Prostate gland (tissue), 2 donors: ENCODE measurements around the gene REM2. TPM values are rescaled to one million over a fixed set of nuclear protein-coding genes. Genes with fewer than 3 reads are reported as not detected.

Experiments used
- DNase-seq: peaks from one replicate; pipeline ENCODE4 v3.0.0-alpha.2; 2019; ENCODE audit warnings: low spot score
- H3K27ac ChIP-seq, 2 donors: fragments of 200-600 bp; sonication (generic); 2 replicates each; pipeline ENCODE4 v1.5.1; 2017 to 2019
- H3K27me3 ChIP-seq: fragments of 200-600 bp; sonication (generic); replicated peaks from 2 replicates; pipeline ENCODE4 v1.5.1; 2019; ENCODE audit not compliant: insufficient read depth
- H3K36me3 ChIP-seq, 2 donors: fragments of 200-600 bp; sonication (generic); 1 replicate in 1 of 2; 2 replicates in 1 of 2; pipeline versions ENCODE4 v1.5.1 to v1.8.1; 2017 to 2019
- H3K4me1 ChIP-seq: fragments of 200-600 bp; sonication (generic); replicated peaks from 2 replicates; pipeline ENCODE4 v1.5.1; 2019
- H3K4me3 ChIP-seq, 2 donors: fragments of 200-600 bp; sonication (generic); 2 replicates each; pipeline ENCODE4 v1.5.1; 2017 to 2019
- H3K9me3 ChIP-seq: fragments of 200-600 bp; sonication (generic); 2 replicates; pipeline ENCODE4 v1.5.1; 2017
- POLR2A ChIP-seq: fragments of 450-650 bp; IDR thresholded peaks from one replicate; pipeline ENCODE4 v1.6.1; 2016; ENCODE audit warnings: antibody characterized with exemption, mild to moderate bottlenecking
- POLR2AphosphoS5 ChIP-seq: sonication (generic); formaldehyde crosslinking; IDR thresholded peaks from one replicate; pipeline ENCODE4 v1.6.1; 2017; ENCODE audit warnings: antibody characterized with exemption
- WGBS: methylation state at CpG from one replicate; pipeline ENCODE4 v1.1.5; 2018; 5-methylcytosine and 5-hydroxymethylcytosine counted together
- intact Hi-C: fragments of 100-400 bp; cut with DNase I; formaldehyde crosslinking; loops from one replicate; pipeline ENCODE4 v1.14.2; 2022
- total RNA-seq, 2 donors: library from RNA; depleted of rRNA; stranded (reverse); fragments of >200 nt; gene quantifications; one replicate each; pipeline ENCODE4 v1.1.0, GENCODE V29; 2016
- TF ChIP-seq, protein P1 (sequence below), 4 experiments: fragments of 200-600 bp in 2 of 4; fragments of 450-650 bp in 2 of 4; sonication (generic) in 2 of 4; IDR thresholded peaks; 1 replicate in 3 of 4; 2 replicates in 1 of 4; pipeline ENCODE4 v1.5.1; 2016 to 2019; ENCODE audit warnings: antibody characterized with exemption in 4 of 4, mild to moderate bottlenecking in 2 of 4, moderate library complexity in 2 of 4

REM2 gene
- total RNA-seq, 2 donors from 2014 or later: 0.62 to 1.0 TPM

DNA sequence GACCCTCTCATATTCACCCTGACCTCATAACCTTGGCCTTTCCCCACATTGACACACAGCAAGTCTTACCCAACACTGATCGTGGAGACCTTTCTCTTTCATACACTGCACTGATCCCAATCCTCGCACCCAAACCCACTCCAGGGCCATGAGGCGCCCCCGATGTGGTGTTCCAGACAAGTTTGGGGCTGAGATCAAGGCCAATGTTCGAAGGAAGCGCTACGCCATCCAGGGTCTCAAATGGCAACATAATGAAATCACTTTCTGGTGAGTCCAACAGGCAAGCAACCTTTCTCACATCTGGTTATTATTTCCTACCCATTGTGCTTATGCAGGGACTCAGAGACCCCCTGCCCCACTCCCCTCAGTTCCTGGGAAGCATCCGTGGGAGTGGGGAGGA is 41.3 kb upstream of the REM2 start:
- Histone ChIP-seq H3K4me3 (no peak overlapping the region), H3K9me3 (no peaks in the 10 kb centered on the region), H3K27me3 (no peaks in the 10 kb centered on the region), H3K36me3 (peaks cover 16 to 31% of the 10 kb centered on the region in 2 donors), H3K4me1 (no peaks in the 10 kb centered on the region), H3K27ac (no peak overlapping the region)
- WGBS: 92% methylated on average over 8 of the region's 8 CpGs
- TF ChIP-seq, protein P1, sequence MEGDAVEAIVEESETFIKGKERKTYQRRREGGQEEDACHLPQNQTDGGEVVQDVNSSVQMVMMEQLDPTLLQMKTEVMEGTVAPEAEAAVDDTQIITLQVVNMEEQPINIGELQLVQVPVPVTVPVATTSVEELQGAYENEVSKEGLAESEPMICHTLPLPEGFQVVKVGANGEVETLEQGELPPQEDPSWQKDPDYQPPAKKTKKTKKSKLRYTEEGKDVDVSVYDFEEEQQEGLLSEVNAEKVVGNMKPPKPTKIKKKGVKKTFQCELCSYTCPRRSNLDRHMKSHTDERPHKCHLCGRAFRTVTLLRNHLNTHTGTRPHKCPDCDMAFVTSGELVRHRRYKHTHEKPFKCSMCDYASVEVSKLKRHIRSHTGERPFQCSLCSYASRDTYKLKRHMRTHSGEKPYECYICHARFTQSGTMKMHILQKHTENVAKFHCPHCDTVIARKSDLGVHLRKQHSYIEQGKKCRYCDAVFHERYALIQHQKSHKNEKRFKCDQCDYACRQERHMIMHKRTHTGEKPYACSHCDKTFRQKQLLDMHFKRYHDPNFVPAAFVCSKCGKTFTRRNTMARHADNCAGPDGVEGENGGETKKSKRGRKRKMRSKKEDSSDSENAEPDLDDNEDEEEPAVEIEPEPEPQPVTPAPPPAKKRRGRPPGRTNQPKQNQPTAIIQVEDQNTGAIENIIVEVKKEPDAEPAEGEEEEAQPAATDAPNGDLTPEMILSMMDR (IDR thresholded peaks at IDR 0.05): no peak
- TF ChIP-seq POLR2A (no peak), POLR2AphosphoS5 (no peak)
- no peak for DNase-seq
- intact Hi-C loops: loop anchor here (10.0 kb wide), 1 partner anchor 457 kb away; no protein-coding TSS in a partner anchor

DNA sequence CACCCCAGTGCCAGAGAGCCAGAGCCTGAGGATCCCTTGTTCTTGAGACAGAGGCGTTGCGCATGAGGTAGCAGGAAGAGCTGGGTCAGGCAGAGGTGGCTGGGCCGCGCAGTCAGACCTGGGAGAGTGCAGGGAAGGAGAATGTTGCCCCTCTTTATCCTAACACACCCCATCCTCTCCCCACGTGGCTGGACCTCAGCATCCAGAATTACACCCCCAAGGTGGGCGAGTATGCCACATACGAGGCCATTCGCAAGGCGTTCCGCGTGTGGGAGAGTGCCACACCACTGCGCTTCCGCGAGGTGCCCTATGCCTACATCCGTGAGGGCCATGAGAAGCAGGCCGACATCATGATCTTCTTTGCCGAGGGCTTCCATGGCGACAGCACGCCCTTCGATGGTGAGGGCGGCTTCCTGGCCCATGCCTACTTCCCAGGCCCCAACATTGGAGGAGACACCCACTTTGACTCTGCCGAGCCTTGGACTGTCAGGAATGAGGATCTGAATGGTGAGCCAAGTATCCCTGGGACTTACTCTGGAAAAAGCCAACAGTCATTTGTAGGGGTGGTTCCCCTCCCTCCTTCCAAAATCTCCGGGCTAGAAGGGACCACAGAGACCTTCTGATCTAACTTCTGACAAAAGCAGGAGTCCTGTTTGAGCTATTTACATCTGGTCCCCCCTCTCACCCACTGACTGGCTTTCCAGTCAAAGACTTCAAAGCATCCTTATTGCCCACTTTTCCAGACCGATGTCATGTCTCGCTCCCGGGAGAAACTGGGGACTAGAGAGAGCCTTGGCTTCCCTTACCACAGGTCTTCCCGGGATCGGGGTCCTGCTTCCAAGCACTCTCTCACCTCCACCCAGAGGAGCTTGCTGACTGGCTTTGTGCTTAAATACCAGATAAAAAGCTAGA is 40.6 kb upstream of the REM2 start:
- TF ChIP-seq, protein P1 (IDR thresholded peaks at IDR 0.05): no peak
- no peak for TF ChIP-seq POLR2A
- TF ChIP-seq POLR2AphosphoS5: no peak
- peaks cover 4% of the 10 kb centered on the region for H3K4me1 ChIP-seq
- H3K36me3 ChIP-seq: peaks cover 16 to 31% of the 10 kb centered on the region in 2 donors
- H3K9me3 ChIP-seq: no peaks in the 10 kb centered on the region
- H3K27ac ChIP-seq: no peak overlapping the region
- DNase-seq: no peak
- 89% methylated on average over 28 of the region's 28 CpGs for WGBS
- intact Hi-C loops: loop anchor here (10.0 kb wide), 1 partner anchor 458 kb away; no protein-coding TSS in a partner anchor
- H3K4me3 ChIP-seq: no peak overlapping the region
- no peaks in the 10 kb centered on the region for H3K27me3 ChIP-seq

GRCh38 chr14:22843123-22843925 is 39.7 kb upstream of the REM2 start:
- no peak for DNase-seq

DNA sequence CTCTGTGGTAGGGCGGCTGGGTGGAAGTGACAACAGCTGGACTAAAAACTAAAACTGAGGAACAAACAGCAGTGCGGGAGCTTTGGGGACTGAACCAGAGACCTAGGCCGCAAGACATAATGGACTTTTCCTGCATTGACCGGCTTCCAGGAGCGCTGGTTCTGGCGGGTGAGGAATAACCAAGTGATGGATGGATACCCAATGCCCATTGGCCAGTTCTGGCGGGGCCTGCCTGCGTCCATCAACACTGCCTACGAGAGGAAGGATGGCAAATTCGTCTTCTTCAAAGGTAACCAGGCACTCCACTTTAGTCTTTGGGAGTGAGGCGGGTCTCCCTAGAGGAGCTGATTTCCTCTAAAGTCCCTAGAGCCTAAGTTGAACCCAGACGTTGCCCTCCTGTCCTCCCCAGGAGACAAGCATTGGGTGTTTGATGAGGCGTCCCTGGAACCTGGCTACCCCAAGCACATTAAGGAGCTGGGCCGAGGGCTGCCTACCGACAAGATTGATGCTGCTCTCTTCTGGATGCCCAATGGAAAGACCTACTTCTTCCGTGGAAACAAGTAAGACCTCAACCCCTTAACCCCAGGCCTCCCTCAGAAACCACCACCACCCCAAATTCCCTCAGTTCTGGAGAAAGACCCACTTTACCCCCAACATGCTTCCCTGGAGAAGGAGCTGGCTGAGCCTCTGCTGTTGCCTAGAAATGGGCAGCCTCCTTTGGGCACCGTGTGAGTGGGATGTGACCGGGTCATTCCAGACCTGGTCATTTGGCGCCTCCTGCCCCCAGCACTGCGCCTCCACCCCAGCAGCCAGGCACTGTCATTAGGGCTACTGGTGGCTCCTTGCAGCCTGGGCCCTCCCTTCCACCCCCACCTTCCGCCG is 38.6 kb upstream of the REM2 start:
- no peak for TF ChIP-seq POLR2AphosphoS5
- no peak for TF ChIP-seq POLR2A
- TF ChIP-seq, protein P1 (IDR thresholded peaks at IDR 0.05): no peak
- peaks cover 16 to 31% of the 10 kb centered on the region in 2 donors for H3K36me3 ChIP-seq
- no peak overlapping the region for H3K4me3 ChIP-seq
- 88% methylated on average over 22 of the region's 22 CpGs for WGBS
- H3K4me1 ChIP-seq: peaks cover 6% of the 10 kb centered on the region
- H3K27me3 ChIP-seq: no peaks in the 10 kb centered on the region
- no peak overlapping the region for H3K27ac ChIP-seq
- DNase-seq: no peak
- intact Hi-C loops: loop anchor here (10.0 kb wide), 1 partner anchor 460 kb away; no protein-coding TSS in a partner anchor
- H3K9me3 ChIP-seq: no peaks in the 10 kb centered on the region

More at GRCh38 chr14:22843123-22843925, 39.7 kb upstream of the REM2 start:
- H3K4me1 ChIP-seq: peaks cover 6% of the 10 kb centered on the region
- H3K9me3 ChIP-seq: no peaks in the 10 kb centered on the region
- intact Hi-C loops: loop anchor here (10.0 kb wide), 1 partner anchor 459 kb away; no protein-coding TSS in a partner anchor
- H3K36me3 ChIP-seq: peaks cover 16 to 31% of the 10 kb centered on the region in 2 donors
- H3K27ac ChIP-seq: no peak overlapping the region
- no peak overlapping the region for H3K4me3 ChIP-seq
- TF ChIP-seq, protein P1 (IDR thresholded peaks at IDR 0.05): no peak
- TF ChIP-seq POLR2A (no peak), POLR2AphosphoS5 (no peak)
- 86% methylated on average over 21 of the region's 21 CpGs for WGBS
- no peaks in the 10 kb centered on the region for H3K27me3 ChIP-seq
